IPS-11a (cell line): ENCODE data around the gene PLEKHN1.

Source experiments
- H3K4me3 ChIP-seq: one replicate; pipeline ENCODE4 v1.5.1; 2013; ENCODE audit warnings: low read depth, low read length, control low read depth

Gene PLEKHN1, protein sequence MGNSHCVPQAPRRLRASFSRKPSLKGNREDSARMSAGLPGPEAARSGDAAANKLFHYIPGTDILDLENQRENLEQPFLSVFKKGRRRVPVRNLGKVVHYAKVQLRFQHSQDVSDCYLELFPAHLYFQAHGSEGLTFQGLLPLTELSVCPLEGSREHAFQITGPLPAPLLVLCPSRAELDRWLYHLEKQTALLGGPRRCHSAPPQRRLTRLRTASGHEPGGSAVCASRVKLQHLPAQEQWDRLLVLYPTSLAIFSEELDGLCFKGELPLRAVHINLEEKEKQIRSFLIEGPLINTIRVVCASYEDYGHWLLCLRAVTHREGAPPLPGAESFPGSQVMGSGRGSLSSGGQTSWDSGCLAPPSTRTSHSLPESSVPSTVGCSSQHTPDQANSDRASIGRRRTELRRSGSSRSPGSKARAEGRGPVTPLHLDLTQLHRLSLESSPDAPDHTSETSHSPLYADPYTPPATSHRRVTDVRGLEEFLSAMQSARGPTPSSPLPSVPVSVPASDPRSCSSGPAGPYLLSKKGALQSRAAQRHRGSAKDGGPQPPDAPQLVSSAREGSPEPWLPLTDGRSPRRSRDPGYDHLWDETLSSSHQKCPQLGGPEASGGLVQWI

DNA sequence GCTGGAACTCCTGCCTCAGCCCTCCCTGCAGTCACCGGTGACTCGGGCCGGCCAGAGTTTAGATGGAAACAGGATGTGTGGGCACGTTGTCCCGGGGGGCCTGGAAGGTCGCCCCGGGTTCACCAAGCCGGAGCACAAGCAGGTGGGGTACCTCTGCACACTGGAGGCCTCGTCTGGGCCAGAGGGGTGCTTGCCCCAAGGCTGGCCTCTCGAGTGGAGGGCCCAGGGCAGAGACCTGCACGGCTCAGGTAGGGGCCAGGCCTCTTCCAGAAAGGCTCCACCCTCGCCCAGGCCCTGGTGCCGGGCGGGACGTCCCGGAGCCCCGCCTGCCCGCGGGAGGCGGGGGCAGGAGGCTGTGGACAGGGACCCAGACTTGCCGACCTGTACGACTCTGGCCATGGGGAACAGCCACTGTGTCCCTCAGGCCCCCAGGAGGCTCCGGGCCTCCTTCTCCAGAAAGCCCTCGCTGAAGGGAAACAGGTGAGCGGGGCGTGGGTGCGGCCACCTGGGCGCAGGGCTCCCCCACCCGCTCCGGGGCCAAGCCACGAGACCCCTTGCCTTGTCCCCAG lies at the start of gene PLEKHN1:
Gene PLEKHN1 (plus strand): TSS at position 348 of the 569 bp plus-strand sequence. CDS start 50 bp downstream, at position 398.
- peak within 1 kb of the TSS; percentile 30 for H3K4me3 ChIP-seq

DNA sequence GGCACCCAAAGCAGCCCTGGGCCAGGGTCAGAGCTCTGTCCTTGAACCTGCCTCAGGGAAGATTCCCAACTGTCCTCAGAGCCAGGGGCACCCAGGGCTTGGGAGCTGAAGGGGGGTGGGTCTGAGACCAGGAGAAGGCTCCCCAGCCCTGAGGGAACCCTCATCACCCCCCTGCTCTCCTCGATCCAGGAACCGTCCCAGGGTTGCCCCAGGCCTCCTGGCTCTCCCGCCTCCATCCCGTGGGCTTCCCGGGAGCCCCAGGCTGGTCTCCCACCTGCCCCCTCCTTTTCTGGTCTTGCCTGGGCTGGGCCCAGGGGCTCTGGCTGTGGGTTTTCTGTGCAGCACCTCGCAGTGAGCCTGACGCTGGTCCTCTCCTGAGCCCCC lies 49.2 kb upstream of the PLEKHN1 start:
- H3K4me3 ChIP-seq, result no peak overlapping the region

DNA sequence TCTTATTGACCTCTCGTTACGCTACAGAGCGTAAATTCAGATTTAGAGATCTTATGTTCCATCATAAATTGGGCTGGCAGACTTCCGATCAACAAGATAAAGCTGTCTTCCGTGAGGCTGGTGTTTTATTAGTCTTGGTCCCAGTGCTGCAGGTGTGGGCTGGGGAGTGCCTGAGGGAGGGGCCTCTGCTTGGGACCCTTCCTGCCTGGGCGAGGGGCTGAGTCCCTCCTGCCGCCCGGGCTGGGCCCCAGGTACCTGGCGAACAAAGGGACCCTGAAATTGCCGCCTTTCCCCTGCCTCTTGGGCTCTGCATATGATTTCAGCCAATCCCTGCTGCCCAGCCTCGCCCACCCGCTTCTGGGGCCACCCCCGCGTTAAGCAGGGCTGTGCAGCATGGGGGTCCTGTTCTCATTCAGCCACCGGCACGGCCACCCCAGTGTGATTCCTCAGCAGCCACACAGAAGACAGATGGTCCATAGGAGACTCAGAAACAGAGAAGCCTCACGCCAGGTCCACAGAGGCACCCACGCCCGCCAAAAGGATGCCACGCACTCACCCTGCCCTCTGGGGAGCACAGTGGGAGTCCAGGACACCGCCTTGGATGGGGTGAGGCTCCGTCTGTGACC lies 48.7 kb upstream of the PLEKHN1 start:
- H3K4me3 ChIP-seq, result no peak overlapping the region

DNA sequence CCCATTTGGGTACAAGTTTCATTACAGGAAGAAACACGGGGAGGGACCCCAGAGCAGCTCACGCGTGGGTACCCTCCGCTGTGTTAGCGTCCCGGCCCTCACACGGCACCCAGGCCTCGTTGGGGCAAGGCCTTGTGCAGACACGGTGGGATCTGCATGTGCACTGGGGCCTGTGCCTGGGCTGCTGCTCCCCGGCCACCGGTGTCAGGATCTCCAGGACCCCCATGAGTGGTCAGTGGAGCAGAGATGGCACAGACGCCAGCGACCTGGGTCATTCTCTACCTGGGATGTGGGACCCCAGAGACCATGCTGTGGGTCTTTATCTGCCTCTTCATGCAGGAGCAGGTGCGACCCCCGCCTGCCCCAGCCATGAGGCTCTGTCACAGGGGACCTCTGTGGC lies 47.9 kb upstream of the PLEKHN1 start:
- H3K4me3 ChIP-seq, result no peak overlapping the region

DNA sequence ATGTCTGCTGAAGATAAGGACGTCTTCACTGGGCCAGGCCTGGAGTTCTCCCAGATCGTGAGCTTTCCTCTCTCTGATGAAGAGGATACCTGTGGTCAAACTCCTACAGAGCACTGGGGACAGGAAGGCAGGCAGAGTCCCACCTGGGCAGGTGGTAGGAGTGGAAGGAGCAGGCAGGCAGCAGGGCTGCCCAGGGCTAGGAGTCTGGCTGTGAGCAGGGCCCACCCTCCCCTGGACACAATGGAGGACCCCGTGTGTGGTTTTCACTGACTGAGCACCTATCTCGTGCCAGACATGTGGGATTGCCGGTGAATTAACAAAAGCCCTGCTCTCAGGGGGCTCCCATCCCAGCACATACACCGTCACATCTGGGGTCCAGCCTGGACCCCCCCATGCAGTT lies 47.4 kb upstream of the PLEKHN1 start:
- no peak overlapping the region for H3K4me3 ChIP-seq

DNA sequence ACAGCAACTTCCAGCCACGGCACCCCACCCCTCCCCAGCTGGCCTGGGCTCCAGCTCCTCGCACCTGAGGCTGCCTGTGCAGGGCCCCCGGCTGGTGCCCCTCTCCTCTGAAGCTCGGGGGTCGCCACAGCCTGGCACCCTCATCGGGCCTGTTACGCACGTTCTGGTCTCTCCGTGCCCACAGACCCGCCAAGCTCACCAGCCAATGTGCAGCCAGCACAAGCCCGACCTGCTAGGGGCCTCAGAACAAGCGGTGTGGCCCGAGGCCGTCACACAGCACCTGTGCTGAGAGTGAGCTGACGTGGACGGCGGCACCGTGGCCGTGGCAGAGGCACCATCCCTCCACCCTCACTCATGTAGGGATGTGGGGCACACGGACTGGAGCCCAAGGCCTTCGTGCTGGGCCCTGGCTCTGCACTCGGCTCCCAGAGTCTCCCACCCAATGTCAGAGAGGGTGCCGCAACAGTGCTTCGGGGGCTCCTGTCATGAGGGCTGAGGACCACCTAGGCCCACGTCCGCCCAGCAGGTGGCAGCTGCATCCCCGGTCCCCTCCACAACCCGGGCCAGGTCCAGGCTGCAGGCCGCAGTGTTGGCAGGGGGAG lies 46.9 kb upstream of the PLEKHN1 start:
- no peak overlapping the region for H3K4me3 ChIP-seq

DNA sequence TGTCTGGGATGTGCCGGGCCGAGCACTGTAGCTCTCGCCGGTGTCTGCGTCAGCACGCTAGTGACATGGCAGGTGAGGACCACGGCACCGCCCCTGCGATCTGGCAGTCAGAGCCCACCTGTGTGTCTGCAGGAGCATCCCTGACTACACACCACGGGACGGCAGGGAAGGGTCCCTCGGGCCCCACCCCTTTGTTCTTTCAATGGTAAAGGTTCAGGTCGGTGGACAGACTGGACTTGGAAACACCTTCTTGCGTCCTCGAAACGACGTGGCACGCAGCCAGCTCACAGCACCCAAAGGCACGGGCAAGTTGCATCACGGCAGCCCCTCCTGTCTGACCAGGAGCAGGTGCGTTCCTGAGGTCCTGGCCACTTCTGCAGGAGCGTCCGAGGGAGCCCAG lies 46.3 kb upstream of the PLEKHN1 start:
- no peak overlapping the region for H3K4me3 ChIP-seq

DNA sequence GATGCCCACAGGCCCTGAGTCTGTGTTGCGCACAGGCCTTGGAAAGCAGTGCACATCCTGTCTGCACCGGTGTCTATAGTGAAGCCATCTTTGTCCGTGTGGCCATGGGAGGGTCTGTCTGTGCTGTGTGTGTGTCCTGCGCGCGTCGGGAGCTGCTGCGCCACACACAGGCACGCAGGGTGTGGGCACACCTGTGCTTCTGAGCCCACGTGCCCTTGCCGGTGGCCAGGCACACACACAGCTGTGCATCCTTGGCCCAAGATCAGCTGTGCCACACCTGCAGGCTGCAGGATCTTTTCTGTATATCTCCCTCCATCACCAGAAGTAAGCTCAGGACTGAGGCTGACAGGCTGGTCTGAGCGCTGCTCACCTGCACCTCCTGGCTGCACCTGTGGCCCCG lies 45.8 kb upstream of the PLEKHN1 start:
- H3K4me3 ChIP-seq, result no peak overlapping the region

DNA sequence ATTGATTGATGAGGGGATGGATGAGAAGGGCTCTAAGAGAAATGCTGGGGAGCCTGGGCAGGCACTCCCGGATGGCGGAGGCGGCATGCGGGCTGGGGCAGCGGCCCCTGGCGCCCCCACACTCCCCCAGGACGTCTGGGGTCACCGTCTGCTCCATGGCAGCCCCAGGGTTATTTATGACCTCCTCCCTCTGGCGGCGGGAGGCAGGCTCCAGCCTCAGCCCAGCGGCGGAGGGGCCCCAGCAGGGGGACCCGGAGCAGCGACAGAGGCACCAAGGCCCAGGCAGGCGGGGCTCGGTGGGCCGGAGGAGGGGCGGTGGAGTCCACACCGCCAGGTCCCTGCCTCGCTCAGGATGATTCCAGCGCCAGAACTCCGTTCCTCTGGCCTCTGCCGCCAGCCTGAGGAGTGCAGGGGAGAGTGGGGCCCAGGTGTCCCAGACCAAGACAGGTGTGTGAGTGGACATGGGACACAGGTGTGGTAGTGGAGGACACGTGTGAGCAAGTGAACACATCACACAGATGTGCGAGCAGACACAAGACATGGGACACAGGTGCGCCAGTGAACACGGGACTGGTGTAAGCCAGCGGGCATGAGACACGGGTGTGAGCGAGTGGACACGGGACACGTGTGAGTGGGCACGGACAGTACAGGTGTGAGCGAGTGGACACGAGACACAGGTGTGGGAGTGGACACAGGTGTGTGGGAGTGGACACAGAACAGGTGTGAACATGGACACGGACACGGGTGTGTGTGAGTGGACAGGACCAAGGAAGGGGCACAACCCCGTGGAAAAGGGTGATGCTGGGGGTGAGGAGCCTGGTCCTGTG lies 45.1 kb upstream of the PLEKHN1 start:
- no peak overlapping the region for H3K4me3 ChIP-seq

DNA sequence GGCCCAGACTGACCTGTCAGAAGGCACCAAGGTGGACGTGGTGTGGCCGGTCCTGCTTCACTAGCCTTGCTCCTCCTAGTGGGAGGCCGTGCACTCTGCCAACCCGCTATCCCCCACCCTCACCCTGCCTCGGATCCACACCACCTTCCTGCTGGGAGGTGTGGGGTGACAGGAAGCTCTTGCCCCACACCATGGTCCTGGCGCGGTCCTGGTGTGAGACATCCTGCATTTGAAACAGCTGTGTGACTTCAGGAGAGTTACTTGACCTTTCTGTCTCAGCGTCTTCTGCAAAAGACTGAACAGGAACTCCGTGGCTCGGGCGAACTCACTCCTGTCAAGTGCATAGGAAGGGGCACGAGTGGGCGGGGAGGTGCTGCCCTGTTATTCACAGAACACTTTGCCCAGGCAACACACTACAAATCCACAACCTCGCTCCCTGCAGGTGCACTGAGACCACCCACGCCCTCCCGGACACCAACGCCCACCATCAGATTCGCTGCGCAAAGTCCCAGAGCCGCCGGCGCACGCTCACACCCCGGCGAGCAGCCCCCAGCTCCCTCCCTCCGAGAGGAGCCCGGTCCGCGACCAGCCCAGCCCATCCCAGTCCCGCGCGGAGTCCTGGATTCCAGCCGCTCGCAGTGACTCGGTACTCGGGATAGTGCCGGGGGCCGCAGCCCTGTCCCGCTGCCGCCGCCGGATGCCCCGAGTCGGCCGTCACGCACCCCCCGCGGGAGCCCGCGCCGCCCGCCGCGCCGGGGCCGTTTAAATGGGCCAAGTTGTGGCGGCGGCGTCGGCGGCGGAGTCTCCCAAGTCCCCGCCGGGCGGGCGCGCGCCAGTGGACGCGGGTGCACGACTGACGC lies 42.9 kb upstream of the PLEKHN1 start, which contains the start of gene SAMD11:
Gene SAMD11 (plus strand): TSS at position 793 of the 860 bp plus-strand sequence. CDS start 509 bp downstream, outside the sequence.
- H3K4me3 ChIP-seq, result peak within 1 kb of the TSS; percentile 21

DNA sequence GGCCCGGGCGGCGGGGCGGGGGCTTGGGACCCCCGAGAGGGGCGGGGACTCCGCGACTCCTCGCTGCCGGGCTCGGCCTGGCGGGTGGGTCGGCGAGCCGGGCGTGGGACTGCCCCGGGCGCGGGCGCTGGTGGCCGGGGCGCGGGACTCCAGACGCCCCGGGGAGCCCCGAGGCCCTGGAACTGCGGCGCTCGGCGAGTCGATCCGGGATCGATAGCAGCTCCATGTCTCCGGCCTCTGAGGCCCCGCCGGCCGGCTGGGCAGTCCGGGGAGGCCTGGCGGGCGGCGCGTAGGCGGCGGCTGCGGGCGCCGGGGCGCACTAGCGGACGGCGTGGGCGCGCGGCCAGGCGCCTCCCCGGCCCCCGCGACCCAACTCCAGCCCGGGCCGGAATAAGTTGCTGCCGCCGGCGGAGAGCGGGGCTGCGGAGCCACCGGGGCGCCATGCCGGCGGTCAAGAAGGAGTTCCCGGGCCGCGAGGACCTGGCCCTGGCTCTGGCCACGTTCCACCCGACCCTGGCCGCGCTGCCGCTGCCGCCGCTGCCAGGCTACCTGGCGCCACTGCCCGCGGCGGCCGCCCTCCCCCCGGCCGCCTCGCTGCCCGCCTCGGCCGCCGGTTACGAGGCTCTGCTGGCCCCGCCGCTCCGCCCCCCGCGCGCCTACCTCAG lies 42.2 kb upstream of the PLEKHN1 start:
- peak overlapping the region; percentile 8 for H3K4me3 ChIP-seq

DNA sequence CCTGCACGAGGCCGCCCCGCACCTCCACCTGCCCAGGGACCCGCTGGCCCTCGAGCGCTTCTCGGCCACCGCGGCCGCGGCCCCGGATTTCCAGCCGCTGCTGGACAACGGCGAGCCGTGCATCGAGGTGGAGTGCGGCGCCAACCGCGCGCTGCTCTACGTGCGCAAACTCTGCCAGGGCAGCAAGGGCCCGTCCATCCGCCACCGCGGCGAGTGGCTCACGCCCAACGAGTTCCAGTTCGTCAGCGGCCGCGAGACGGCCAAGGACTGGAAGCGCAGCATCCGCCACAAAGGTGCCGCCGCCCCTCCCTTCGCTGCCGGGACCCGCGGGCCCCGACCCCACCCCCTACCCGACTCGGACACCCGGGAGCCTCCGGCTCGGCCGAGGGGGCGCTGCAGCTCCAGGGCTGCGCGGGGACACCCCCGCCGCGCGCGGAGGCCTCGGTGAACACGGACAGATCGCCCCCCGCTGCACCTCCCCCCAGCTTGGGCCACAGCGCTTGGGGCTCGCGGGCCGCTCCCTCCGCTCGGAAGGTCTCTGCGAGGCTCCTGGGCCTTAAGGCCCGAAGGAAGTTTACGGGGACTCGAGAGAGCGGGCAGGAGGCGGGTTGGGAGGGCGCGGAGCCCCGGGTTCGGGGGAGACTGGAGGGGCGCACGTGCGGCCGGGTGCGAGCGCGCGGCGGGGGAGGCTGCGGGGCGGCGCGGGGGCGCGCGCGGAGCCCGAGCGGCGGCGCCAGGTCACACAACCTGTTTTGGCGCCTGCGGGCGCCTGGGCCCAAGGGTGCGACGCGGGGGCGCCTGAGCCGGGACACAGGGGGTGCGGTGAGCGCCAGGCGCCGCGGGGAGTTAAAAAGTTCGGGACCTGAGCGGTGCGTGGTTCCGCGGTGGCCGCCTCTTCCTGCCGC lies 41.4 kb upstream of the PLEKHN1 start:
- H3K4me3 ChIP-seq, result peak overlapping the region; percentile 20

DNA sequence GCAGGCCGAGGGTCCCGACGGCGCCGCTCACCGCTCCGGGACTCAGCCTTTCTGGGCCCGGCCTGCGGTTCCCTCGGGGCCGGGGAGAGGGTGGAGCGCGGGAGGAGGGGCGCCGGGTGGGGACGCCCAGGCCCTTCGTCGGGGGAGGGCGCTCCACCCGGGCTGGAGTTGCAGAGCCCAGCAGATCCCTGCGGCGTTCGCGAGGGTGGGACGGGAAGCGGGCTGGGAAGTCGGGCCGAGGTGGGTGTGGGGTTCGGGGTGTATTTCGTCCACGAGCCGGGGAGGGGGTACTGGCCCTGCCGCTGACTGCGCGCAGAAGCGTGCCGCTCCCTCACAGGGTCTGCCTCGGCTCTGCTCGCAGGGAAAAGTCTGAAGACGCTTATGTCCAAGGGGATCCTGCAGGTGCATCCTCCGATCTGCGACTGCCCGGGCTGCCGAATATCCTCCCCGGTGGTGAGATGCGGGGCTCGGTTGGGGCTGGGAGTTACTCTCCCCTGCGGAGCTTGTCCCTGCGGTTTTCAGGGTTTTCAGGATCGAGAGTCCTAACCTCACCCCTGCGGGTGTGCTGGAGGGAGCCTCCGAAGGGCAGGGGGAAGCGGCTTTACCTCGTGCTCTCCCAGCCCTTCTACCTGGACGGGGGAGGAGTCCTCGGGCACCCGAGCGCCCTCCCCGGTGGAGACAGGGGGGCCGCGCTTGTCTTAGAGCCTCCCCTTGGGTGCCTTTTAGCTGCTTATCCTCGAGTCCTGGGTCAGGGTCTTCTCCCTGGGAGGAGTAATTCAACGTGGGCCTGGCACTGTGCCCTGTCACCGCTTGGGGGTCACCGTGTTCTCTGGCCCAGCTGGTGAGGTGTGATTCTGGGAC lies 40.5 kb upstream of the PLEKHN1 start:
- peak overlapping the region; percentile 13 for H3K4me3 ChIP-seq

DNA sequence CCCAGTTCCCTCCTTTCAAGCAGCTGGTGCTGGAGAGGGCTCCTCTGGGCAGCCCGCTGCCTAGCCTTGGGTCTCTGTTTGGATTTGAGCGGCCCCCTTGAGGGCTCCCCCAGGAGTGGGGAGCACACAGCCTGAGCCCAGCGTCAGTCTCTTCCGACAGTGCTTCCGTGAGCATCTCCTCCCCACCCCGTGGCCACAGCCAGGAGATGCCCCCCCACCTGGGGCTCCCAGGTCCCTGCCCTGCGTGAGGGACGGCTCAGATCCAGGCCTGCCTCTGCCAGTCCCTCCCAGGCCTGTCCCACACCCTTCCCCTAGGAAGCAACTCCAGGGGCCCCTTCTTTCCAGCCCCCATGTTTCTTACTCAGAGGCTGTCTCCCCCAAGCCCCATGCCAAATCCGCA lies 39.0 kb upstream of the PLEKHN1 start:
- no peak overlapping the region for H3K4me3 ChIP-seq

DNA sequence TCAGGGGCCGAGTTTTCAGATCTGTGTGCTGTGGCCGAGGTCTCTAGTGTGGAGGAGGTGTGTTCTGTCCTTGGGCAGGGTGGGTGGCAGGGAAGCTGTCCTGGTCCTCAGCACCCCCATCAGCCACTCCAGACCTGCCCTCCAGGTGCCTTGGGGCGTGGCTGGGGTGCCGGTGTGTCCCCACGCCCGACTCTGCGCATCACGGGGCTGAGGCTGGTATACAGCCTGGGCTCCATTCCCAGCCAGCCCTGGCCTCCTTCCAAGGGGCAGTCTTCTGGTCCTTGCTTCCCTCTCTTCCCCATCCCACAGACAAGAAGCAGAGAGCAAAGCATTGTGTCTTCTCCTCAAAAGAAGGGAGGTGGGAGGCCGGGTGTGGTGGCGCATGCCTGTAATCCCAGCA lies 38.5 kb upstream of the PLEKHN1 start:
- H3K4me3 ChIP-seq, result no peak overlapping the region

DNA sequence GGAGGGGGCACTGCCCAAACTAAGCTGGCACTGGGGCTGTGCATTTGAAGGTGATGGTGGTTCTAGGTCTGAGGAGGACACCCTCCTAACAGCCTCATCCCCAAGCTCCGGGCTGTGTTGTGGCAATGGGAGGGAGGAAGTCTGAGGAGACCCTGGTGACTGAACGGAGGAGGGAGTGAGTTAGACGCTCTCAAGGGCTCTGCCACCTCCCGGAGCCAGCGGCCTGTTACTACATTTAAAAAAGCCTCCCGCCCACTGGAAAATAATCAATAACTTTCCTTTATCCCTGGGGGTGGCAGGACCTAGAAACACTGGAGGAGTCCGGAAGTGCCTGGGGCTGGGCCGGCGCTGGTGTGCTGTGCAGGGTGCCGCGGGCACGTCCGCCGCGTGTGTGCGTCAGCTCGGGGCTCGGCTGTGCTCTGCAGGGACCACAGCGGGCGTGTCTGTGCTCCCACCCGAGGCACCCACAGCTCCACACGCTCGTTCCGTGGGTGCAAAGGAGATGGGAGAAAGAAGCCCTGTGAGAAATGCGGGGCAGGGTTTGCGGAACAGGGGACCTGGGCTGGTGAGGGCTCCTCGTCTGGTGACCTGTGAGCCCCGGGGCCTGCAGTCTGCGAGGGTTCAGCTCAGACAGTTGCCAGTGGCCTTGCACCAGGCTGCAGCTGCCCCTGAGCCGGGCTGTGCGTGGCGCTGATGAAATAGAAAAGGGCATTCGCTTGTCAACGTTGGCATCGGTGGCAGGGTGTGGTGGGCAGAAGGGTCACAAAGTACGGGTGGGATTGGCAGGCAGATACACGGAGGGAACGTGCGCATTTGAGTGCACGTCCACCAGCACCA lies 37.2 kb upstream of the PLEKHN1 start:
- H3K4me3 ChIP-seq, result no peak overlapping the region
